GM12878 (cell line): ENCODE data around the gene TGFB1I1. TPM values are rescaled to one million over a fixed set of nuclear protein-coding genes. Genes with fewer than 3 reads are reported as not detected.

Experiments
- ASH2L ChIP-seq: fragments of 300-600, 200-600 bp; sonication (generic); IDR thresholded peaks from 2 replicates; pipeline ENCODE4 v1.6.1; 2017; ENCODE audit warnings: low read depth, mild to moderate bottlenecking, borderline replicate concordance
- CHD2 ChIP-seq: IDR thresholded peaks from 2 replicates; pipeline ENCODE4 v1.6.1; 2011; ENCODE audit warnings: low read depth, low read length, improper control_type of control experiment, borderline replicate concordance
- CREM ChIP-seq: IDR thresholded peaks from 2 replicates; pipeline ENCODE4 v1.6.1; 2014; ENCODE audit warnings: antibody characterized with exemption, low read depth
- ESRRA ChIP-seq: IDR thresholded peaks from 2 replicates; pipeline ENCODE4 v1.6.1; 2012; ENCODE audit warnings: mild to moderate bottlenecking, low read length, improper control_type of control experiment
- EZH2 ChIP-seq: IDR thresholded peaks from 2 replicates; pipeline ENCODE4 v1.6.1; 2012; ENCODE audit warnings: low read depth, mild to moderate bottlenecking, control low read depth, inconsistent platforms, low read length, borderline replicate concordance; ENCODE audit not compliant: control insufficient read depth
- LARP7 ChIP-seq: fragments of 450-650 bp; IDR thresholded peaks from 2 replicates; pipeline ENCODE4 v1.6.1; 2017; ENCODE audit warnings: mild to moderate bottlenecking
- NFYA ChIP-seq: IDR thresholded peaks from 2 replicates; pipeline ENCODE4 v1.6.1; 2011; ENCODE audit warnings: low read depth, mild to moderate bottlenecking, low read length, improper control_type of control experiment, borderline replicate concordance
- NR2C1 ChIP-seq: fragments of 450-650 bp; IDR thresholded peaks from 2 replicates; pipeline ENCODE4 v1.6.1; 2017; ENCODE audit warnings: antibody characterized with exemption, mild to moderate bottlenecking, moderate library complexity
- NR2C2 ChIP-seq: IDR thresholded peaks from 2 replicates; pipeline ENCODE4 v1.6.1; 2011; ENCODE audit warnings: borderline replicate concordance, low read depth; ENCODE audit not compliant: control insufficient read depth, insufficient read length
- PAX5 ChIP-seq: IDR thresholded peaks from 2 replicates; pipeline ENCODE4 v1.6.1; 2011; ENCODE audit warnings: low read depth, low read length, borderline replicate concordance
- POLR2A ChIP-seq: IDR thresholded peaks from 2 replicates; pipeline ENCODE4 v1.6.1; 2011; ENCODE audit warnings: low read depth, mild to moderate bottlenecking, low read length
- RELA ChIP-seq: fragments of 450-650 bp; IDR thresholded peaks from 2 replicates; pipeline ENCODE4 v1.8.0; 2014; ENCODE audit warnings: borderline replicate concordance; ENCODE audit not compliant: partially characterized antibody
- RFX5 ChIP-seq: IDR thresholded peaks from 2 replicates; pipeline ENCODE4 v1.6.1; 2011; ENCODE audit warnings: low read depth, low read length, improper control_type of control experiment
- SIN3A ChIP-seq: IDR thresholded peaks from 2 replicates; pipeline ENCODE4 v1.6.1; 2012; ENCODE audit warnings: low read depth, low read length, improper control_type of control experiment
- SKIL ChIP-seq: fragments of 450-650 bp; IDR thresholded peaks from 2 replicates; pipeline ENCODE4 v1.6.1; 2017; ENCODE audit warnings: mild to moderate bottlenecking, low read depth, inconsistent platforms; ENCODE audit not compliant: poor library complexity, severe bottlenecking
- STAT1 ChIP-seq: fragments of 450-650 bp; conservative IDR thresholded peaks from 2 replicates; pipeline ENCODE4 v1.6.1; 2014; ENCODE audit warnings: antibody characterized with exemption, mild to moderate bottlenecking
- ZNF217 ChIP-seq: fragments of 450-650 bp; IDR thresholded peaks from 2 replicates; pipeline ENCODE4 v1.6.1; 2017; ENCODE audit warnings: antibody characterized with exemption, mild to moderate bottlenecking
- polyA plus RNA-seq, 11 experiments: library from polyadenylated mRNA; depleted of rRNA in 4 of 11; unstranded in 6 of 11; stranded (reverse) in 5 of 11; fragments of >200 nt; fragmentation: Nextera tagmentation in 4 of 11; fragmentation: Illumina TruSeq in 1 of 11; extraction: Ambion mirVana in 4 of 11; extraction: Trizol in 1 of 11; gene quantifications; 1 replicate in 1 of 11; 2 replicates in 10 of 11; pipeline versions ENCODE4 v1.2.1 to v1.2.3, GENCODE V29; 2011 to 2016; ENCODE audit warnings: inconsistent platforms in 2 of 11, missing spikeins in 2 of 11, low read depth in 1 of 11
- total RNA-seq, 4 experiments: library from RNA; depleted of rRNA in 3 of 4; stranded (reverse); fragments of >200 nt in 3 of 4; fragmentation: Illumina TruSeq in 1 of 4; extraction: Trizol in 1 of 4; gene quantifications; 2 replicates each; pipeline versions ENCODE4 v1.2.1 to v1.2.3, GENCODE V29; 2013 to 2021
- TF ChIP-seq, protein P1 (sequence below): fragments of 450-650 bp; IDR thresholded peaks from 2 replicates; pipeline ENCODE4 v1.6.1; 2014; ENCODE audit warnings: mild to moderate bottlenecking
- TF ChIP-seq, protein P2 (sequence below): fragments of 450-650 bp; IDR thresholded peaks from 2 replicates; pipeline ENCODE4 v1.6.1; 2017; ENCODE audit warnings: low read depth, mild to moderate bottlenecking, moderate library complexity
- TF ChIP-seq, protein P3 (sequence below): IDR thresholded peaks from 2 replicates; pipeline ENCODE4 v1.6.1; 2012; ENCODE audit warnings: low read depth, low read length, improper control_type of control experiment
- TF ChIP-seq, protein P4 (sequence below): IDR thresholded peaks from 2 replicates; pipeline ENCODE4 v1.6.1; 2011; ENCODE audit warnings: low read depth, low read length, improper control_type of control experiment, borderline replicate concordance

TGFB1I1 gene
- total and polyA plus RNA-seq, 10 of the 15 experiments (the other 5 are each of a cell fraction or from before 2014, with no cell fraction given), result 0.13 to 2.3 (median 0.41) TPM; not detected in 2

DNA sequence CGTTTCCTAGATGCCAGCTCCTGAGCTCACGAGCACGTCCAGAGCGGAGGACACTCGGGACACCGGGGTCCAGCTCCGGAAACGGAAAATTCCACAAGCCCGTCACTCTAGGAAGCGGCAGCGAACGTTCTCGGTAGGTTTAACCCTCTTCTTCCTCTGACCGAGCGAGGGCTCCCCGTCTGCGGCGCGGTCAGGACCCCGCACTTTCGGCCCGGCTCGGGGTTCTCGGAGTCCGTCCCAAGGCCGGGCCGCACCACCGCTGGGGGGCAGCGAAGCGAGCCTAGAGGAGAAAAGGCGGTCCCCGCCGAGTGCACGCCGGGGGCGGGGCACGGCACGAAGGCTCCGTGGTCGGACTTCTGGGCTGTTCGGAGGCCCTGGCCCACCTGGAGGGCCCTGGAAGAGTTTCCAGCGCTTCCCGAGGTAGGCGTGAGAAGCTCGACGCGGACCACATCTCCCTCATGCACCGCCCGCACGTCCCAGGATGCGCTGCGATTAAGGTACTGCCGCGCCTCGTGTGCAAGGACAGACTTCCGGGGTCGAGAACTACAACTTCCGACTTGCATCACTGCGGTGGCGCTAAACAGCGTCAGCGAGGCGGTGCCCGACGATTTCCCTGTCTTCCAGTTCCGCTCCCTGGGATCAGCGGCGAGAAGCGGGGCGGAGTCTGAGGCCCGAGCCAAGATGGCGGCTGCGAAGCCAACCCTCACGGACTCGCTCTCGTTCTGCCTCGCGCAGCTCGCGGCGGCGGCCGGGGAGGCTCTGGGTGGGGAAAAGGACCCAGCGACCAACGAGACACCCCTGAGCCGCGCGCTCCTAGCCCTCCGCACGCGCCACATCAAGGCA lies 12.9 kb upstream of the TGFB1I1 start, which contains the start of gene ARMC5 (continued):
- TF ChIP-seq NR2C2, result no peak
- TF ChIP-seq, protein P1, sequence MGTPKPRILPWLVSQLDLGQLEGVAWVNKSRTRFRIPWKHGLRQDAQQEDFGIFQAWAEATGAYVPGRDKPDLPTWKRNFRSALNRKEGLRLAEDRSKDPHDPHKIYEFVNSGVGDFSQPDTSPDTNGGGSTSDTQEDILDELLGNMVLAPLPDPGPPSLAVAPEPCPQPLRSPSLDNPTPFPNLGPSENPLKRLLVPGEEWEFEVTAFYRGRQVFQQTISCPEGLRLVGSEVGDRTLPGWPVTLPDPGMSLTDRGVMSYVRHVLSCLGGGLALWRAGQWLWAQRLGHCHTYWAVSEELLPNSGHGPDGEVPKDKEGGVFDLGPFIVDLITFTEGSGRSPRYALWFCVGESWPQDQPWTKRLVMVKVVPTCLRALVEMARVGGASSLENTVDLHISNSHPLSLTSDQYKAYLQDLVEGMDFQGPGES, result peak; percentile 61; the same call in 1 of the 2 replicates
- TF ChIP-seq EZH2, result no peak
- TF ChIP-seq NR2C1, result peak; percentile 69
- TF ChIP-seq, protein P2, sequence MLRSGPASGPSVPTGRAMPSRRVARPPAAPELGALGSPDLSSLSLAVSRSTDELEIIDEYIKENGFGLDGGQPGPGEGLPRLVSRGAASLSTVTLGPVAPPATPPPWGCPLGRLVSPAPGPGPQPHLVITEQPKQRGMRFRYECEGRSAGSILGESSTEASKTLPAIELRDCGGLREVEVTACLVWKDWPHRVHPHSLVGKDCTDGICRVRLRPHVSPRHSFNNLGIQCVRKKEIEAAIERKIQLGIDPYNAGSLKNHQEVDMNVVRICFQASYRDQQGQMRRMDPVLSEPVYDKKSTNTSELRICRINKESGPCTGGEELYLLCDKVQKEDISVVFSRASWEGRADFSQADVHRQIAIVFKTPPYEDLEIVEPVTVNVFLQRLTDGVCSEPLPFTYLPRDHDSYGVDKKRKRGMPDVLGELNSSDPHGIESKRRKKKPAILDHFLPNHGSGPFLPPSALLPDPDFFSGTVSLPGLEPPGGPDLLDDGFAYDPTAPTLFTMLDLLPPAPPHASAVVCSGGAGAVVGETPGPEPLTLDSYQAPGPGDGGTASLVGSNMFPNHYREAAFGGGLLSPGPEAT, result peak; percentile 67; the same call in 1 of the 2 replicates
- peak; percentile 31; the same call in 1 of the 2 replicates for TF ChIP-seq ASH2L
- TF ChIP-seq, protein P3, sequence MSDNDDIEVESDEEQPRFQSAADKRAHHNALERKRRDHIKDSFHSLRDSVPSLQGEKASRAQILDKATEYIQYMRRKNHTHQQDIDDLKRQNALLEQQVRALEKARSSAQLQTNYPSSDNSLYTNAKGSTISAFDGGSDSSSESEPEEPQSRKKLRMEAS, result peak; percentile 89; the same call in 1 of the 2 replicates
- no peak for TF ChIP-seq SIN3A
- TF ChIP-seq NFYA, result no peak
- peak; percentile 56; the same call in 1 of the 2 replicates for TF ChIP-seq PAX5
- TF ChIP-seq POLR2A, result peak; percentile 95
- TF ChIP-seq, protein P4, sequence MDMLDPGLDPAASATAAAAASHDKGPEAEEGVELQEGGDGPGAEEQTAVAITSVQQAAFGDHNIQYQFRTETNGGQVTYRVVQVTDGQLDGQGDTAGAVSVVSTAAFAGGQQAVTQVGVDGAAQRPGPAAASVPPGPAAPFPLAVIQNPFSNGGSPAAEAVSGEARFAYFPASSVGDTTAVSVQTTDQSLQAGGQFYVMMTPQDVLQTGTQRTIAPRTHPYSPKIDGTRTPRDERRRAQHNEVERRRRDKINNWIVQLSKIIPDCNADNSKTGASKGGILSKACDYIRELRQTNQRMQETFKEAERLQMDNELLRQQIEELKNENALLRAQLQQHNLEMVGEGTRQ, result no peak
- 0 out of 2 replicates have a peak, but pooled peaks have one; percentile 4 for TF ChIP-seq RFX5
- TF ChIP-seq SKIL, result no peak
- TF ChIP-seq ZNF217, result no peak
- peak; percentile 12 for TF ChIP-seq STAT1
- TF ChIP-seq CHD2, result peak; percentile 68
- peak; percentile 44 for TF ChIP-seq RELA
- TF ChIP-seq ESRRA, result 0 out of 2 replicates have a peak, but pooled peaks have one; percentile 8
- peak; percentile 98 for TF ChIP-seq CREM
- peak; percentile 64; the same call in 1 of the 2 replicates for TF ChIP-seq LARP7
